H1 (cell line): ENCODE data around the gene FIGNL1. TPM values are rescaled to one million over a fixed set of nuclear protein-coding genes. Genes with fewer than 3 reads are reported as not detected.

Experiments used
- CTCF ChIA-PET: fragments of 300-600 bp; sonication (Branson Sonifier 250); formaldehyde crosslinking; loops from one replicate; lab custom pipeline; 2021; ENCODE audit not compliant: partially characterized antibody; lab: Charles Lee
- POLR2A ChIA-PET: fragments of 300-600 bp; sonication (Branson Sonifier 250); formaldehyde crosslinking; loops from one replicate; lab custom pipeline; 2021; ENCODE audit warnings: inconsistent platforms; ENCODE audit not compliant: partially characterized antibody; lab: Charles Lee
- DNase-seq, 2 experiments: peaks; one replicate each; pipeline versions ENCODE4 v3.0.0 to v3.0.0-alpha.2; 2010 to 2022; ENCODE audit warnings: low spot score in 2 of 2, low read depth in 1 of 2, mixed read lengths in 1 of 2
- FAIRE-seq: peaks from 2 replicates; lab custom pipeline; 2011; peaks lifted over from hg19 to GRCh38; lab: Jason Lieb, UNC
- H2AFZ ChIP-seq: 2 replicates; pipeline ENCODE4 v1.8.1; 2012; ENCODE audit warnings: low read length, inconsistent platforms
- H2AK5ac ChIP-seq: 2 replicates; pipeline ENCODE4 v1.6.1; 2013; ENCODE audit warnings: low read depth, low read length
- H2BK120ac ChIP-seq: replicated peaks from 2 replicates; pipeline ENCODE3; 2013; ENCODE audit warnings: low read depth, low read length, inconsistent platforms
- H2BK12ac ChIP-seq: 2 replicates; pipeline ENCODE4 v1.6.1; 2013; ENCODE audit warnings: low read depth, low read length
- H2BK15ac ChIP-seq: 2 replicates; pipeline ENCODE4 v1.6.1; 2013; ENCODE audit warnings: low read length
- H2BK20ac ChIP-seq: 2 replicates; pipeline ENCODE4 v1.6.1; 2013; ENCODE audit warnings: low read length
- H2BK5ac ChIP-seq: 2 replicates; pipeline ENCODE4 v1.6.1; 2013; ENCODE audit warnings: low read depth, low read length
- H3K14ac ChIP-seq: 2 replicates; pipeline ENCODE4 v1.6.1; 2013; ENCODE audit warnings: inconsistent platforms; ENCODE audit not compliant: insufficient read length
- H3K18ac ChIP-seq: 2 replicates; pipeline ENCODE4 v1.6.1; 2013; ENCODE audit warnings: low read length; ENCODE audit errors: extremely low read depth
- H3K23ac ChIP-seq: 2 replicates; pipeline ENCODE4 v1.6.1; 2013; ENCODE audit warnings: inconsistent platforms; ENCODE audit not compliant: insufficient read length
- H3K23me2 ChIP-seq: 2 replicates; pipeline ENCODE4 v1.6.1; 2013; ENCODE audit warnings: low read depth, low read length
- H3K27ac ChIP-seq: 2 replicates; pipeline ENCODE4 v1.6.1; 2011; ENCODE audit warnings: low read depth, low read length, inconsistent platforms
- H3K27me3 ChIP-seq, 4 experiments: replicated peaks in 1 of 4; 1 replicate in 1 of 4; 2 replicates in 3 of 4; pipeline versions ENCODE4 v1.6.1 to v1.8.1; 2011 to 2013; ENCODE audit warnings: low read length in 3 of 4, mild to moderate bottlenecking in 3 of 4, inconsistent platforms in 2 of 4, mixed read lengths in 2 of 4, moderate library complexity in 1 of 4; ENCODE audit not compliant: control insufficient read depth in 3 of 4, insufficient read depth in 3 of 4; ENCODE audit errors: extremely low read depth in 1 of 4
- H3K36me3 ChIP-seq, 4 experiments: 2 replicates each; pipeline versions ENCODE4 v1.6.1 to v1.8.1; 2011 to 2013; ENCODE audit warnings: mild to moderate bottlenecking in 4 of 4, low read length in 3 of 4, moderate library complexity in 2 of 4, control low read depth in 1 of 4, inconsistent platforms in 1 of 4; ENCODE audit not compliant: insufficient read depth in 4 of 4, control insufficient read depth in 2 of 4
- H3K4ac ChIP-seq: replicated peaks from 2 replicates; pipeline ENCODE3; 2013; ENCODE audit warnings: low read length, low read depth, mixed read lengths, inconsistent platforms; ENCODE audit not compliant: insufficient read length
- H3K4me1 ChIP-seq, 4 experiments: replicated peaks in 1 of 4; 1 replicate in 1 of 4; 2 replicates in 3 of 4; pipeline versions ENCODE4 v1.6.1 to v1.8.1; 2011 to 2013; ENCODE audit warnings: low read length in 3 of 4, inconsistent platforms in 2 of 4, mixed read lengths in 1 of 4; ENCODE audit not compliant: insufficient read depth in 4 of 4, control insufficient read depth in 3 of 4
- H3K4me2 ChIP-seq, 2 experiments: 2 replicates each; pipeline versions ENCODE4 v1.6.1 to v1.8.1; 2011 to 2013; ENCODE audit warnings: low read depth in 2 of 2, low read length in 2 of 2, control low read depth in 1 of 2, inconsistent platforms in 1 of 2, mild to moderate bottlenecking in 1 of 2; ENCODE audit not compliant: insufficient read depth in 1 of 2
- H3K4me3 ChIP-seq, 4 experiments: fragments of 200-600, 300-600 bp in 1 of 4; sonication (generic), shearing (Covaris generic), sonication (Bioruptor Twin) in 1 of 4; 2 replicates each; pipeline versions ENCODE4 v1.5.1 to v1.8.1; 2011 to 2016; ENCODE audit warnings: low read length in 4 of 4, low read depth in 3 of 4, control low read depth in 2 of 4, inconsistent platforms in 2 of 4, mild to moderate bottlenecking in 2 of 4, mixed read lengths in 1 of 4, moderate library complexity in 1 of 4; ENCODE audit not compliant: insufficient read depth in 2 of 4; ENCODE audit errors: extremely low read depth in 1 of 4
- H3K56ac ChIP-seq: replicated peaks from 2 replicates; pipeline ENCODE3; 2013; ENCODE audit warnings: low read depth, mild to moderate bottlenecking, mixed read lengths, low read length, inconsistent platforms; ENCODE audit not compliant: insufficient read length
- H3K79me1 ChIP-seq: 2 replicates; pipeline ENCODE4 v1.6.1; 2013; ENCODE audit warnings: low read depth, low read length, control low read depth
- H3K79me2 ChIP-seq, 2 experiments: 2 replicates each; pipeline versions ENCODE4 v1.6.1 to v1.8.1; 2012 to 2013; ENCODE audit warnings: low read length in 2 of 2, mild to moderate bottlenecking in 2 of 2, inconsistent platforms in 1 of 2; ENCODE audit not compliant: insufficient read depth in 2 of 2, control insufficient read depth in 1 of 2
- H3K9ac ChIP-seq, 4 experiments: replicated peaks in 1 of 4; 1 replicate in 1 of 4; 2 replicates in 3 of 4; pipeline versions ENCODE4 v1.6.1 to v1.8.1; 2011 to 2013; ENCODE audit warnings: low read depth in 3 of 4, low read length in 3 of 4, control low read depth in 2 of 4, mild to moderate bottlenecking in 2 of 4, moderate library complexity in 2 of 4, inconsistent platforms in 1 of 4; ENCODE audit errors: extremely low read depth in 1 of 4
- H3K9me3 ChIP-seq, 2 experiments: 2 replicates each; pipeline versions ENCODE4 v1.6.1 to v1.8.1; 2012 to 2013; ENCODE audit warnings: mild to moderate bottlenecking in 2 of 2, moderate library complexity in 2 of 2, control low read depth in 1 of 2, inconsistent platforms in 1 of 2, low read depth in 1 of 2, low read length in 1 of 2, mixed read lengths in 1 of 2; ENCODE audit not compliant: insufficient read depth in 2 of 2
- H4K20me1 ChIP-seq, 2 experiments: replicated peaks in 1 of 2; 2 replicates each; pipeline versions ENCODE3 to v1.8.1; 2011 to 2013; ENCODE audit warnings: inconsistent platforms in 2 of 2, low read length in 2 of 2, mild to moderate bottlenecking in 1 of 2; ENCODE audit not compliant: insufficient read depth in 2 of 2, control insufficient read depth in 1 of 2
- H4K5ac ChIP-seq: 2 replicates; pipeline ENCODE4 v1.6.1; 2013; ENCODE audit warnings: low read length, low read depth, mixed read lengths, inconsistent platforms; ENCODE audit not compliant: insufficient read length
- H4K8ac ChIP-seq: 2 replicates; pipeline ENCODE4 v1.8.0; 2013; ENCODE audit warnings: mild to moderate bottlenecking, moderate library complexity, low read length, inconsistent platforms; ENCODE audit not compliant: insufficient read depth; ENCODE audit errors: extremely low read depth
- H4K91ac ChIP-seq: replicated peaks from 2 replicates; pipeline ENCODE3; 2013; ENCODE audit warnings: low read length, mixed read lengths, inconsistent platforms; ENCODE audit not compliant: insufficient read length
- RNF2 ChIP-seq: fragments of 200-900, 300-1000 bp; sonication (generic); IDR thresholded peaks from 2 replicates; pipeline ENCODE4 v1.7.1; 2016; ENCODE audit warnings: borderline replicate concordance, low read depth, mild to moderate bottlenecking, antibody characterized with exemption, low read length; ENCODE audit not compliant: poor library complexity, severe bottlenecking; ENCODE audit errors: missing control alignments
- WGBS, 2 experiments: shearing (Covaris generic) in 1 of 2; methylation state at CpG; one replicate each; pipeline versions ENCODE4 v1.1.6 to v1.1.7; 2013 to 2015; ENCODE audit warnings: low lambda C conversion rate in 2 of 2, mixed read lengths in 2 of 2, inconsistent platforms in 1 of 2, low coverage in 1 of 2, missing lambda C conversion rate in 1 of 2; ENCODE audit not compliant: insufficient replicate concordance in 2 of 2, insufficient coverage in 1 of 2, insufficient read length in 1 of 2; ENCODE audit errors: extremely low coverage in 1 of 2, missing lambda C conversion rate in 1 of 2; 5-methylcytosine and 5-hydroxymethylcytosine counted together
- polyA plus RNA-seq, 7 experiments: library from polyadenylated mRNA; depleted of rRNA in 3 of 7; stranded (reverse) in 5 of 7; unstranded in 2 of 7; fragments of >200 nt in 5 of 7; fragments of 200-250 nt in 2 of 7; gene quantifications; 1 replicate in 5 of 7; 2 replicates in 1 of 7; 4 replicates in 1 of 7; pipeline versions ENCODE4 v1.2.1 to v1.2.3, GENCODE V29; 2011 to 2013; ENCODE audit warnings: missing spikeins in 2 of 7, mixed read lengths in 2 of 7
- total RNA-seq: library from RNA; stranded (reverse); fragmentation: NEBNext Ultra II Directional; extraction: Animal tissue kit (Norgen Biotek cat#: 25700); gene quantifications from 2 replicates; pipeline ENCODE4 v1.2.1, GENCODE V29; 2021
- TF ChIP-seq, protein P1 (sequence below), 3 experiments: IDR thresholded peaks; 1 replicate in 2 of 3; 2 replicates in 1 of 3; pipeline versions ENCODE4 v1.5.1 to v1.6.1; 2011; ENCODE audit warnings: low read length in 3 of 3, mild to moderate bottlenecking in 3 of 3, inconsistent platforms in 2 of 3, low read depth in 1 of 3, moderate library complexity in 1 of 3; ENCODE audit not compliant: insufficient read depth in 1 of 3; ENCODE audit errors: control extremely low read depth in 1 of 3

FIGNL1 gene
- total and polyA plus RNA-seq, 2 of the 8 experiments (the other 6 are each of a cell fraction or from before 2014, with no cell fraction given) = 6.5 to 9.9 TPM

DNA sequence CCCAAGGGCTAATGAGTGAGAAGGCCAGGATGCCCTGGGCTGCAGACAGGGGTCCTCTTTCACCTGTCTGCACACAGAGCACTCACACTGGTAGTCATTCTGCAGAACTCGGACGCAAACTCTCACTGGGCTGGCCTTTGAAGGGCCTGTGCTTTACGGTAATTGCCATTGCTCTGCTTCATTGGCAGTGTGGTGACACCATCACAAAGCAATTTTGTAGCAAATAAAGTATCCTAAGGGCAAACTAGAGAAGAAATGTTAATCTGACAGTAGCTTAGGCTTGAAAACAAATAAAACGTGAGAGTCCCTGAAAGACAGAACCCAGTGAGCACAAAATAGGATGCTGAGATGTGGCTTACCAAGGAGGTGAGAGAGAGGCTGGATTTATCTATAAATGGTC is 30.6 kb upstream of the FIGNL1 start:
- peaks cover under 1 to 2% of the 10 kb centered on the region in 2 experiments; a peak in 2 of 4 replicates for H3K9me3 ChIP-seq
- H2BK12ac ChIP-seq = no peak overlapping the region
- no peak overlapping the region for H2BK15ac ChIP-seq
- no peak overlapping the region for H4K8ac ChIP-seq
- H3K79me1 ChIP-seq = no peaks in the 10 kb centered on the region
- H2BK5ac ChIP-seq = no peak overlapping the region
- H4K20me1 ChIP-seq = no peaks in the 10 kb centered on the region
- no peak overlapping the region for H3K23ac ChIP-seq
- H2BK20ac ChIP-seq = no peak overlapping the region
- H3K27me3 ChIP-seq = no peaks in the 10 kb centered on the region
- H3K4me2 ChIP-seq = no peak overlapping the region
- H2AK5ac ChIP-seq = no peak overlapping the region
- no peak overlapping the region for H4K91ac ChIP-seq
- H3K27ac ChIP-seq = no peak overlapping the region
- no peak overlapping the region for H2BK120ac ChIP-seq
- no peak overlapping the region for H3K14ac ChIP-seq
- POLR2A ChIA-PET = no interaction called here
- no peak for FAIRE-seq
- H3K36me3 ChIP-seq = no peaks in the 10 kb centered on the region
- TF ChIP-seq, protein P1, sequence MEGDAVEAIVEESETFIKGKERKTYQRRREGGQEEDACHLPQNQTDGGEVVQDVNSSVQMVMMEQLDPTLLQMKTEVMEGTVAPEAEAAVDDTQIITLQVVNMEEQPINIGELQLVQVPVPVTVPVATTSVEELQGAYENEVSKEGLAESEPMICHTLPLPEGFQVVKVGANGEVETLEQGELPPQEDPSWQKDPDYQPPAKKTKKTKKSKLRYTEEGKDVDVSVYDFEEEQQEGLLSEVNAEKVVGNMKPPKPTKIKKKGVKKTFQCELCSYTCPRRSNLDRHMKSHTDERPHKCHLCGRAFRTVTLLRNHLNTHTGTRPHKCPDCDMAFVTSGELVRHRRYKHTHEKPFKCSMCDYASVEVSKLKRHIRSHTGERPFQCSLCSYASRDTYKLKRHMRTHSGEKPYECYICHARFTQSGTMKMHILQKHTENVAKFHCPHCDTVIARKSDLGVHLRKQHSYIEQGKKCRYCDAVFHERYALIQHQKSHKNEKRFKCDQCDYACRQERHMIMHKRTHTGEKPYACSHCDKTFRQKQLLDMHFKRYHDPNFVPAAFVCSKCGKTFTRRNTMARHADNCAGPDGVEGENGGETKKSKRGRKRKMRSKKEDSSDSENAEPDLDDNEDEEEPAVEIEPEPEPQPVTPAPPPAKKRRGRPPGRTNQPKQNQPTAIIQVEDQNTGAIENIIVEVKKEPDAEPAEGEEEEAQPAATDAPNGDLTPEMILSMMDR (IDR thresholded peaks at IDR 0.05; ENCODE audit: control extremely low read depth in 1 of 3, insufficient read depth in 1 of 3, low read depth in 1 of 3, low read length in 3 of 3) = no peak
- no peak for TF ChIP-seq RNF2
- TF ChIP-seq, all 59 proteins: peak for 0
- Histone ChIP-seq H3K4me3 (no peak overlapping the region), H3K4me1 (peaks cover 0 to 3% (median 0%) of the 10 kb centered on the region in 4 experiments; a peak in 2 of 7 replicates), H3K79me2 (no peaks in the 10 kb centered on the region), H3K18ac (no peak overlapping the region), H2AFZ (no peak overlapping the region), H3K9ac (no peak overlapping the region), H4K5ac (no peak overlapping the region), H3K56ac (no peak overlapping the region), H3K4ac (no peak overlapping the region), H3K23me2 (no peaks in the 10 kb centered on the region)
- CTCF ChIA-PET = interaction anchor here (1.0 to 2.0 kb wide), 4 partner anchors 13 to 106 kb away, joined by 3 to 11 read pairs (median 3); no protein-coding TSS in a partner anchor
- DNase-seq = no peak
- 73% methylated on average over 4 of the region's 4 CpGs; no CpG with 5 or more reads in 1 of the 2 experiments for WGBS, 2 experiments
